HG03135 (cell line): ENCODE data around the gene LRRC8D.
"Not testable (repeated sequence)": the region's sequence is repeated elsewhere in the genome, so short reads cannot be mapped to it uniquely, and the experiment has no call there.

ENCODE experiments used
- ATAC-seq: cut with Tn5 transposase; IDR thresholded peaks from one replicate; pipeline ENCODE4 v1.9.1; 2021; ENCODE audit warnings: mild to moderate bottlenecking, moderate library complexity; ENCODE audit not compliant: unreplicated experiment

LRRC8D gene

GRCh38 chr1:89820422-89821321 is at the start of gene LRRC8D:
LRRC8D (plus strand) TSS chr1:89821032; CDS start chr1:89933069, 112,037 bp downstream.
- ATAC-seq, result peak; percentile 72

- no peak for ATAC-seq
These were observed 48.8 kb upstream of the LRRC8D start for GRCh38 chr1:89771991-89772560.

GRCh38 chr1:89776104-89776503 is 44.7 kb upstream of the LRRC8D start:
- ATAC-seq, result not testable (repeated sequence)

- ATAC-seq, result not testable (repeated sequence)
These were observed 43.6 kb upstream of the LRRC8D start for GRCh38 chr1:89777271-89777670.

- ATAC-seq, result no peak
These were observed 41.5 kb upstream of the LRRC8D start for GRCh38 chr1:89779151-89779940.

GRCh38 chr1:89780721-89781120 is 40.1 kb upstream of the LRRC8D start:
- no peak for ATAC-seq

GRCh38 chr1:89781494-89782126 is 39.2 kb upstream of the LRRC8D start:
- ATAC-seq, result peak; percentile 80

GRCh38 chr1:89786628-89787214 is 34.1 kb upstream of the LRRC8D start:
- no peak for ATAC-seq

- no peak for ATAC-seq
These were observed 30.2 kb upstream of the LRRC8D start for GRCh38 chr1:89790592-89790991.

- no peak for ATAC-seq
These were observed 29.6 kb upstream of the LRRC8D start for GRCh38 chr1:89791064-89791726.

- no peak for ATAC-seq
These were observed 26.4 kb upstream of the LRRC8D start for GRCh38 chr1:89794406-89794805.

GRCh38 chr1:89795571-89795970 is 25.3 kb upstream of the LRRC8D start:
- not testable (repeated sequence) for ATAC-seq

- not testable (repeated sequence) for ATAC-seq
These were observed 23.0 kb upstream of the LRRC8D start for GRCh38 chr1:89797876-89798275.

- ATAC-seq, result no peak
These were observed 21.3 kb upstream of the LRRC8D start for GRCh38 chr1:89799495-89799894.

- ATAC-seq, result no peak
These were observed 20.7 kb upstream of the LRRC8D start for GRCh38 chr1:89800022-89800655.

GRCh38 chr1:89800718-89801117 is 20.1 kb upstream of the LRRC8D start:
- ATAC-seq, result no peak

GRCh38 chr1:89802051-89802450 is 18.8 kb upstream of the LRRC8D start:
- no peak for ATAC-seq

- no peak for ATAC-seq
These were observed 18.0 kb upstream of the LRRC8D start for GRCh38 chr1:89802841-89803240.

- ATAC-seq, result peak; percentile 67
These were observed 16.1 kb upstream of the LRRC8D start for GRCh38 chr1:89804642-89805237.
